OCI-LY1 (cell line): ENCODE measurements around the gene GOLGA7B.
"Not testable (repeated sequence)": the region's sequence is repeated elsewhere in the genome, so short reads cannot be mapped to it uniquely, and the experiment has no call there.

ENCODE experiments used
- EZH2 ChIP-seq: fragments of 200-600 bp; sonication (generic), shearing (Covaris generic); IDR thresholded peaks from 2 replicates; pipeline ENCODE4 v1.8.0; 2017; ENCODE audit warnings: borderline replicate concordance, mixed run types, mild to moderate bottlenecking, antibody characterized with exemption, low read length, moderate library complexity, mixed read lengths
- TF ChIP-seq, protein P1 (sequence below): fragments of 200-600 bp; sonication (generic), shearing (Covaris generic); IDR thresholded peaks from 2 replicates; pipeline ENCODE4 v1.5.1; 2017; ENCODE audit warnings: mild to moderate bottlenecking, antibody characterized with exemption, low read length, moderate library complexity, mixed read lengths

DNA sequence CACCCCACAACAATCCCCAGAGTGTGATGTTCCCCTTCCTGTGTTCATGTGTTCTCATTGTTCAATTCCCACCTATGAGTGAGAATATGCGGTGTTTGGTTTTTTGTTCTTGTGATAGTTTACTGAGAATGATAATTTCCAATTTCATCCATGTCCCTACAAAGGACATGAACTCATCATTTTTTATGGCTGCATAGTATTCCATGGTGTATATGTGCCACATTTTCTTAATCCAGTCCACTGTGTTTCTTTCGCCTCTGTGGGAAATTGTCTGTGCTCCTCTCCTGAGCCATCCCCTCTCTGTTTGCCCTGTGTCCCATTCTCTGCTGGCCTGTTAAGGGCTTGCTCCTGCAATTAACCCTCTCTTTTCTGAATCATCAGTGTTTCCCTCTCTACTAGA, 5.7 kb upstream of the GOLGA7B start:
- TF ChIP-seq, protein P1, sequence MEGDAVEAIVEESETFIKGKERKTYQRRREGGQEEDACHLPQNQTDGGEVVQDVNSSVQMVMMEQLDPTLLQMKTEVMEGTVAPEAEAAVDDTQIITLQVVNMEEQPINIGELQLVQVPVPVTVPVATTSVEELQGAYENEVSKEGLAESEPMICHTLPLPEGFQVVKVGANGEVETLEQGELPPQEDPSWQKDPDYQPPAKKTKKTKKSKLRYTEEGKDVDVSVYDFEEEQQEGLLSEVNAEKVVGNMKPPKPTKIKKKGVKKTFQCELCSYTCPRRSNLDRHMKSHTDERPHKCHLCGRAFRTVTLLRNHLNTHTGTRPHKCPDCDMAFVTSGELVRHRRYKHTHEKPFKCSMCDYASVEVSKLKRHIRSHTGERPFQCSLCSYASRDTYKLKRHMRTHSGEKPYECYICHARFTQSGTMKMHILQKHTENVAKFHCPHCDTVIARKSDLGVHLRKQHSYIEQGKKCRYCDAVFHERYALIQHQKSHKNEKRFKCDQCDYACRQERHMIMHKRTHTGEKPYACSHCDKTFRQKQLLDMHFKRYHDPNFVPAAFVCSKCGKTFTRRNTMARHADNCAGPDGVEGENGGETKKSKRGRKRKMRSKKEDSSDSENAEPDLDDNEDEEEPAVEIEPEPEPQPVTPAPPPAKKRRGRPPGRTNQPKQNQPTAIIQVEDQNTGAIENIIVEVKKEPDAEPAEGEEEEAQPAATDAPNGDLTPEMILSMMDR: not testable (repeated sequence)
- not testable (repeated sequence) for TF ChIP-seq EZH2
